Stimulated activated naive CD4-positive, alpha-beta T cell (primary cell): ENCODE data around the gene DLX3.

Source experiments
- DNase-seq, 6 experiments: peaks; one replicate each; lab custom pipeline; 2025; lab: John Stamatoyannopoulos, UW

The DLX3 gene

DNA sequence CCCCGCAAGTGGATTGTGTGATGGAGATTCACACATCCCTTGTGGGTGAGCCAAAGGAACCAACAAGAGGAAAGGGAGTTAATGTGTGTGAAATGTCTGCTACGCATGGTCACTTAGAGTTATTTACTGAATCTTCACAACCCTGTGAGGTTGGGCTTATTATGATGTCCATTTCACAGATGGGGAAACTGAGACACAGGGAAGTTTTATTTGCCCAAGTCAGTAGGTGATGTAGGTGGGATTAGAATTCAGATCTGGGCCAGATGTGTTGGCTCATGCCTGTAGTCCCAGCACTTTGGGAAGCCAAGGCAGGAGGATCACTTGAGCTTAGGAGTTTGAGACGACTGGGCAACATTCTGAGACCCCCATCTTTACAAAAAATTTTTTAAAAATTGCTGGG lies 37.7 kb downstream of the DLX3 start:
- DNase-seq: no peak

DNA sequence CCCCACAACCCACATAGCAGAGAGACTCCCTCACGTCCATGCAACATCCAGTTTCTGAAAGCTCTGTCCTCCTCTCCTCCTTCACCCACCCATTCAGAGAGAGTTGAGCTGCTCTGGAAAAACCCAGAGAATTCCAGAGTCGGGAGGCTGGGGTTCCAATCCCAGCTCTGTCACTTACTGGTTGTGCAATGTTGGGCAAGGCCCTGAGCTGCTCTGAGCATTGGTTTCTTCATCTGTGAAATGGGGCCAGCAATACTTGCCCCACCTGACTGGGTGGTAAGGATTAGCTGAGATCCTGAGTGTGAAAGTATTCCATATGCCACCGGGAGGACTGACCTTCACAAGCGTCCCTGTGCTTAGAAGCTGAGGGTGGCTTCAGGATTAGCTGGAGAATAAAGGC lies 38.2 kb downstream of the DLX3 start:
- DNase-seq: no peak

DNA sequence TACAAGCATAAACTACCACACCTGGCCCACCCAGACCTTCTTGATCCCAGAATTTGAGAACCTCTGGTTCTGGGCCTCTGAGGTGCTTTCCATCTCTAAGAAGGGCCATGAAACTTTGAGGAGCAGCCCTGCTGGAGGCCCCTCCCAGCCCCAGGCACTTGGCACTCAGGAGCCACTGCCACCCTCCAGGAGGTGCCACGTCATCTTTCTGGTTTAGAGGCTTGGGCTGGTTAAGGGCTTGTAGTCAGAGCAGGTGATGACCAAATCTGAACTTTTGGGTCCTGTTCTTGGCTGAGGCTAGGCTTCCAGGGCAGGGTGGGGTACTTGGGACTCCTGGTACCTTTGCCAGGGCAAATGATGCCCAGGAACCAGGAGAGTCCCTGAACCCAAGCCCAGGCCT lies 39.9 kb downstream of the DLX3 start:
- no peak for DNase-seq

DNA sequence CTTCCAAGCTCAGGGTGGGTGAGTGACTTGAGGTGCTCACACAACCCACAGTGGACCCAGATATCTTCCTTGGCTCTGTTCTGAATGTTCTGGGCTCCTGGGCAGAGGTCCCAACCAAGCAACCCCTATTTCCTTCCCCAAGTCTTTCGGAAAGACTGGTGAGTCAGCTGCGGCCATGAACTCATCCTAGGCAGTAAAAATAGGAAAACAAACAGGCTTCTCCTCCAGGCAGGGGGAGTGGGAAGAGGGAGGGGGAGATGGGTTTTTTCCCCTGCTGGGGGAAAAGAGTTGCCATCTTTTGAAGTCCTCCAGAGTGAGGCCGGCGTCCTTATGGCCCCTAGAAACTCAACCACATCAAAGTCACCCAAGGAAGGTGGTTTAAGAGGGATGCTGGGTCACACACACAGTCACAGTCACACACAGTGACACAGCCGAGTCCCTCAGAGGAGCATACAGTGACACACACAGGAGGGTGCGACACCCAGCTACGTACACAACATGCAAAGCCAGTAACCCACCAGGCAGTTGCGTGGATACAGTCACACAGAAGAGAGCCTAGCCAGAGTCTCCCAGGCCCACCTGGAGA lies 42.0 kb downstream of the DLX3 start:
- no peak for DNase-seq

DNA sequence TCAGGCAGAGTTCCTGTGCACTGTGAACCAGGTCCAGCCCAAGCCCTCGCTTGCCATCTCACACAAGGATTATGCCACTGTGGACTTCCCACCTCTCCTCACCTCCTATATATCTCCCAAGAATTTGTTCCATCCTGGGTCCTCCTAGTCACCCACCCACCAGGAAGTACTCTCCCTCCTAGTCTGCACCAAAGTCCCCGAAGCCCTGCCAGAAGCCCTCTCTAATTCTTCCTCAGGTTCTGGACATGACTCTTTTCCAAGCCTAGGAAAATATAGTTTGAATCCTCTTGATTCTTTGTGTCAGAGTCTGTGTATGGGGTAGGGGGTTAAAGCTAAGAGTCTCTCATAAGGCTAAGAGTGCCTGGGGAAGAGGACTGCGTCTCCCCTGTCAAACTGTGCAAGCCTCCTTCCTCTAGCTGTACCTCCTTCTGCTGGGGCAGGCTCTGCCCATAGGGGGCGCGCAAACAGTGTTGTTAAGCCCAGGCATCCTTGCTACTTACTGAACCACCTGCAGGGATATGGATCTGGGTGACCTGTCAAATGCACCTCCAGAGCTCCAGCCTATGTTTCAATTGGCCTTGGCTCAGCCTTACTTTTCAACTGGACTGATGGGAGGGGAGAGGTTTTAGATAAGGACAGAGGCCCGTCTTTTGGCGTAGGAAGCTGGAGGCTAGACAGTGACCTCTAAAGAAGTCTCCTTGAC lies 42.7 kb downstream of the DLX3 start:
- DNase-seq: peak; percentile 58 to 78 (median 72)

DNA sequence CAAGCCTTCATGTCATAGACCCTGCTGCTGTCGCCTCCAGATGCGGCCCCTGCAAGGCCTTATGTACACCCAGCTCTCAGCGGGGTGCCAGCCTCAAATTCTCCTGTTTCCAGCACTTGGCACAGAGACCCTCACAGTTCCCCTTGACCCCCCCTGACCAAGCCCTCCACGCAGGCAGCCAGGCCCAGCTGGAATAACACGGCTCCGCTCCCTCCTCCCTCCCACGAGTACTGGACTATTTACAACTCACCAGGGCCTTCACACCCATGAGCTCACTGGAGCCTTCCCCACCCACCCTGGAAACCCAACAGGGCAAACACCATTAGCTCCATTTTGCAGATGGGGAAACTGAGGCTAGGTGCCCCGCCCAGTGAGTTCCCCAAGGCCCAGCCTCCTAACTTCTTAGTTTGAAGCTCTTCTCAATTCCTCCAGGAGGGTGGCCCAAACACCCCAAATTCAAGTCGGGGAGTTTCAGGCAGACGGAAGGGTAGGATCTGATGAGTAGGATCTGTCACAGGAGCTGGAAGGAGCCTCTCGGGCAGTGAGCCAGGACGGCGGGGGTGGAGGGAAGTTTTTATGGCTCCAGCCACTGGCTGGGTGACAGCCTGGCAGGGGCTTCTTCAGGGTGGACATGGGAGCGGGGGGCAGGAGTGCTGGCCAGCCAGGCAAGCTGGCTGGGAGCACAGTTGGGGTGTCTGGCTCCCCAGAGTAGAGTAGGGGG lies 43.5 kb downstream of the DLX3 start:
- DNase-seq: no peak

DNA sequence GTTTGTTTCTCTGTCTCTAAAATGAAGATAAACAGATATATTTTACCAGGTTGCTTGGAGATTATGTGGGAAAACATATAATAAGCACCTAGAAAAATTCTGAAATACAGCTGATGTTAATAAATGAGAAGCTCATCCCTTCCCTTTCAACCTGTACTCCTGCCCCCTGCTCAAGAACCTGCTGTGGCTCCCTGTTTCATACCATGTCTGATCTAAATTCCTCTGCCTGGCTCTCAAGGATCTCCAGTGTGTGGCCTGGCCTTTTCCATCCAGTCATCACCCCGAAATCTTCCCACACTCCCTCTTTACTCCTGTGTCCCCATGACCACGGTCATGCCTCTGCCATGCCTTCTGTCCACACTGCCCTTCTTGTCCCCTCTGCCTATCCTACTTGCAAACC lies 45.4 kb downstream of the DLX3 start:
- DNase-seq: no peak

DNA sequence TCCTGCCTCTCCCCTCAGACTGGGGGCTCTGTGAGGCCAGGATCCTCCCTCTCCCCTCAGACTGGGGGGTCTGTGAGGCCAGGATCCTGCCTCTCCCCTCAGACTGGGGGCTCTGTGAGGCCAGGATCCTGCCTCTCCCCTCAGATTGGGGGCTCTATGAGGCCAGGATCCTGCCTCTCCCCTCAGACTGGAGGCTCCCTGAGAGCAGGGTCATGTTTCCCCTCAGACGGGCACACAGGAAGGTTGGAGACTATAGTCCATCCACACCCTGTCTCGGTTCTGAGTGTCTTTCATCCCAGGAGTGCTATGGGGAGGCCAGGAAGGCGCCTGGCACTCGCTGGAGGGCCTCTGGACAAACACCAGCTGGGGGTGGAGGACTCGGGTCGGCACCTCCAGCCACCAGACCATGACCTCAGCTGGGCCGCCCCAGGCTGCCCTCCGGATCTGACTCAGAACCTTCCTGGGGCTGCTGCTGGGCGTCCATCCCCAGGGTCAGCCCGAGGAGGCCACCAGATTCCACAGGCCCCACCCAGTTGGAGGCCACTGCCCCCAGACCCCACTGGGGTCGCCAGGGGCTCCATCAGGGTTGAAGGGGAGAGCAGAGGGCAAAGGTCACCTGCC lies 48.0 kb downstream of the DLX3 start:
- DNase-seq: no peak

DNA sequence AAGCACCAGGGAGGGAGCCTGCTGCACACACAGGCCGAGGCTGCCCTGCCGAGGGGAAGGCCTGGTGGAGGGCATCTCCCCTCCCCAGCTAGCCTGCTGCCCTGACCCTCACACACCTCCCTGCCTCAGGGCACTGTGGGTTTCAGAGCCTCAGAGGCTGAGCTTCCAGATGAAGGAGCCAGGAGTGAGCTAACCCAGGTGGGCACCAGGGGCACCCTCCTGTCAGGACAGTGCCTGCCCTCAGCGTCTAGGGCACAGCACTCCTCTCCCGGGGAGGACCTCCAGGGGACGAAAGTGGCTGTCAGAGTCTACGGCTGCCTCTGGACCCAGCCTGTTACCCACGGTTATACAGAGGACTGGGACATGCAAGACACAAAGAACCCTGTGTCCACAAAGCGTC lies 48.8 kb downstream of the DLX3 start:
- no peak for DNase-seq

DNA sequence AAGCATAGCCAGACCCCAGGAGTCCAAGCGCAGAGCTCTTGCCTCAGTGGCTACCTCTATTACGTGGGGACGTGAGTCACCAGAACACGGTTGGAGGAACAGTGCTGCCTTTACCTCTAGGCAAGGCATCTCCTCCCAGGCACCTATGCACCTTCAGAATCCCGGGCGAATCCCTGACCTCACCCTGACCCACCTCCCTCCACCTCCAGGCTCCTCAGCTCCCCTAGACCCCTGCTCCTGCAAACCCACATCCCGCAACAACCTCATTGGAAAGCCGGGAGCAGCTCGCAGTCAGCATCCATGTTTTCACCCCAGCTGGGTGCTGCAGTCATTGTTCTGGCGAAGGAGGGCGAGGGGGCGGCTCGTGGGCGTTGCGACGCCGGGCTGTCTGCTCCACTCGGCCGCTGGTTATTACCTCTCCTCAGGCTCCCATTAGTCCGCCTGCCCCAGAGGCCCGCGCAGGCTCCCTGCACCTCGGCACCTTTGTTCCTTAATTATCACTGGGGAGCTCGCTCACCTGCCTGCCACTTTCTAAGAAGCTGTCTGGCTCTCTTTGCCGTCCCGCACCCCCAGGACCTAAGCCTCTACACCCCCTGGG lies 50.7 kb downstream of the DLX3 start:
- DNase-seq: no peak

DNA sequence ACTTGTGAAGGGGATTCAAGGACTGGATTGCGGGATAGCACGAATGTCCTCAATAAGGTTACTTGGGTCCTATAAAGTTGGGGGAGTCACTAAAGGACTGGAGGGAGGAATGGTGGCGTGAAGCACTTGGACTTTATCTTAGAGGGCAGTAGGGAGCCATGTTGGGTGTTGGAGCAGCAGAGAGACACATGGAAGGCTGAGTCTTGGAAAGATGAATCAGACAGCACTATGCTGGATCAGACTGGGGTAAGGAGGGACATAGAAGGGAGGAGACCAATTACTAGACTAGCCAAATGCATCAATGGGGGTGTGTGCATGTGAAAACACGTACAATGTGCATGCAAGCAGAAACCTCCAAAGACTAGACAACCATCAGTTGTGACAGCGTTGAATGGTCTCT lies 52.1 kb downstream of the DLX3 start:
- no peak for DNase-seq

DNA sequence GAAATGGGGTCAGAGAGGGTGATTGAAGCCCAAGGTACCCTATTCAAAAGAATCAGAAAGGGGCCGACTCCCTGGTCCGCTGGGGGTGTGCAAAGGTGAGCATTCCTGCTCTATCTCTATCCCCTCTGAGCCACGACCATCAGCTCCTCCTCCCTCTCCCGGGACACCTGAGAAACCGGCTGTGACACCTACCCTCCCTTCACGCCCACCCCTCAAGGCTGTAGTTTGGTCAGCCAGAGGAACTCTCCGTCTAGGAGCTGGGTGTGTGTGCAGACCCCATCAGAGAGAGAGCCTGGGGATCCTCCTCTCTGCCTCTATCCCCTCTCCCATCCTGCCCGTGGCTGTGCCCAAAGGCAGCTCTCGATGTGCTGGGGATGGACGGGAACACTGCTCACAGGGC lies 53.6 kb downstream of the DLX3 start:
- no peak for DNase-seq
